GM18951 (cell line): Measurements from ENCODE around the gene THAP3.

Experiments used
- POLR2A ChIP-seq: IDR thresholded peaks from 4 replicates; pipeline ENCODE4 v1.6.1; 2011; ENCODE audit warnings: mild to moderate bottlenecking; ENCODE audit not compliant: insufficient read length, insufficient read depth; ENCODE audit errors: extremely low read depth
- in situ Hi-C: fragments of 300-500 bp; cut with MboI; formaldehyde crosslinking; loops from one replicate; pipeline ENCODE4 v1.12.0; 2022; ENCODE audit warnings: low sequenced_read_pairs, mixed read lengths, inconsistent platforms; ENCODE audit not compliant: unreplicated experiment

Gene THAP3

GRCh38 chr1:6603238-6603914 lies 21.3 kb upstream of the THAP3 start:
- in situ Hi-C loops, result no loop called here
- peak; percentile 11 for TF ChIP-seq POLR2A

GRCh38 chr1:6603915-6604558 lies 20.6 kb upstream of the THAP3 start:
- TF ChIP-seq POLR2A, result no peak
- in situ Hi-C loops, result no loop called here

GRCh38 chr1:6612641-6613360 lies 11.9 kb upstream of the THAP3 start:
- in situ Hi-C loops, result no loop called here
- TF ChIP-seq POLR2A, result no peak

- TF ChIP-seq POLR2A, result peak; percentile 53
- in situ Hi-C loops, result no loop called here
These were observed 11.2 kb upstream of the THAP3 start, which contains the start of gene PHF13 for GRCh38 chr1:6613361-6614018. TSS of gene PHF13 (plus strand) at chr1:6613731. CDS start at chr1:6614067, 336 bp downstream.

- peak; percentile 22 for TF ChIP-seq POLR2A
- in situ Hi-C loops, result no loop called here
These were observed 10.4 kb upstream of the THAP3 start for GRCh38 chr1:6614019-6614928.

- in situ Hi-C loops, result no loop called here
- TF ChIP-seq POLR2A, result no peak
These were observed 9.5 kb upstream of the THAP3 start for GRCh38 chr1:6614929-6615785.

GRCh38 chr1:6619045-6619444 lies 5.6 kb upstream of the THAP3 start:
- no peak for TF ChIP-seq POLR2A
- in situ Hi-C loops, result no loop called here

GRCh38 chr1:6621429-6622391 lies 3.0 kb upstream of the THAP3 start:
- no peak for TF ChIP-seq POLR2A
- in situ Hi-C loops, result no loop called here

- TF ChIP-seq POLR2A, result no peak
- in situ Hi-C loops, result no loop called here
These were observed 2.1 kb upstream of the THAP3 start for GRCh38 chr1:6622396-6623152.
